Activated CD8-positive, alpha-beta memory T cell treated with anti-CD3 and anti-CD28 coated beads for 24 hours (primary cell): ENCODE data around the gene PCDHB14.
"Not testable (repeated sequence)": the region's sequence is repeated elsewhere in the genome, so short reads cannot be mapped to it uniquely, and the experiment has no call there.

ENCODE experiments used
- DNase-seq: peaks from one replicate; pipeline ENCODE4 v3.0.0-alpha.2; 2020

Gene PCDHB14

DNA sequence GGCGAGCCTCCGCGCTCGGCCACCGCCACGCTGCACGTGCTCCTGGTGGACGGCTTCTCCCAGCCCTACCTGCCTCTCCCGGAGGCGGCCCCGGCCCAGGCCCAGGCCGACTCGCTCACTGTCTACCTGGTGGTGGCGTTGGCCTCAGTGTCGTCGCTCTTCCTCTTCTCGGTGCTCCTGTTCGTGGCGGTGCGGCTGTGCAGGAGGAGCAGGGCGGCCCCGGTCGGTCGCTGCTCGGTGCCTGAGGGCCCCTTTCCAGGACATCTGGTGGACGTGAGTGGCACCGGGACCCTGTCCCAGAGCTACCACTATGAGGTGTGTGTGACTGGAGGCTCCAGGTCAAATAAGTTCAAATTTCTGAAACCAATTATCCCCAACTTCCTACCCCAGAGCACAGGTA is 12.3 kb upstream of the PCDHB14 start:
- DNase-seq: not testable (repeated sequence)

DNA sequence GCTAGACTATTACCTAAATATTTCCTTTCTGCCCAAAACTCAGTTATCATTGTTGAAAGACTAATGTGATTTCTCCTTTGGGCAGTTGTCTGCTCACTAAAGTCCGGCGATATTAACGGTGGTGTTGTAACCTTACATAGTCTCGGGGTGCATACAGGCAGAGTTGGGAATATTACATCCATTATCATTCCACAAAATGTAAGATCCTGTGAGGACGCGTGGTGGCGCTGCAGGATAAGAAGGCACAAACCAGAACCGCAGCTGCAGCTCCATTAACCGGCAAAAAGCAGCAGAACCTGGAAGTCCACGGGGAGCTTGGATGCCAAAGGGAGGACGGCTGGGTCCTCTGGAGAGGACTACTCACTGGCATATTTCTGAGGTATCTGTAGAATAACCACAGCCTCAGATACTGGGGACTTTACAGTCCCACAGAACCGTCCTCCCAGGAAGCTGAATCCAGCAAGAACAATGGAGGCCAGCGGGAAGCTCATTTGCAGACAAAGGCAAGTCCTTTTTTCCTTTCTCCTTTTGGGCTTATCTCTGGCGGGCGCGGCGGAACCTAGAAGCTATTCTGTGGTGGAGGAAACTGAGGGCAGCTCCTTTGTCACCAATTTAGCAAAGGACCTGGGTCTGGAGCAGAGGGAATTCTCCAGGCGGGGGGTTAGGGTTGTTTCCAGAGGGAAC is 9.3 kb upstream of the PCDHB14 start, which contains the start of gene PCDHB13:
Gene PCDHB13, plus strand, starts transcription at position 264 of the 684 bp plus-strand sequence. Its CDS starts 205 bp downstream, at position 469.
- not testable (repeated sequence) for DNase-seq

DNA sequence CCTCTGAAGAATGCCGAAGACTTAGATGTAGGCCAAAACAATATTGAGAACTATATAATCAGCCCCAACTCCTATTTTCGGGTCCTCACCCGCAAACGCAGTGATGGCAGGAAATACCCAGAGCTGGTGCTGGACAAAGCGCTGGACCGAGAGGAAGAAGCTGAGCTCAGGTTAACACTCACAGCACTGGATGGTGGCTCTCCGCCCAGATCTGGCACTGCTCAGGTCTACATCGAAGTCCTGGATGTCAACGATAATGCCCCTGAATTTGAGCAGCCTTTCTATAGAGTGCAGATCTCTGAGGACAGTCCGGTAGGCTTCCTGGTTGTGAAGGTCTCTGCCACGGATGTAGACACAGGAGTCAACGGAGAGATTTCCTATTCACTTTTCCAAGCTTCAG is 8.6 kb upstream of the PCDHB14 start:
- DNase-seq: not testable (repeated sequence)

DNA sequence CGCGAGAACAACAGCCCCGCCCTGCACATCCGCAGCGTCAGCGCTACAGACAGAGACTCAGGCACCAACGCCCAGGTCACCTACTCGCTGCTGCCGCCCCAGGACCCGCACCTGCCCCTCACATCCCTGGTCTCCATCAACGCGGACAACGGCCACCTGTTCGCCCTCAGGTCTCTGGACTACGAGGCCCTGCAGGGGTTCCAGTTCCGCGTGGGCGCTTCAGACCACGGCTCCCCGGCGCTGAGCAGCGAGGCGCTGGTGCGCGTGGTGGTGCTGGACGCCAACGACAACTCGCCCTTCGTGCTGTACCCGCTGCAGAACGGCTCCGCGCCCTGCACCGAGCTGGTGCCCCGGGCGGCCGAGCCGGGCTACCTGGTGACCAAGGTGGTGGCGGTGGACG is 7.6 kb upstream of the PCDHB14 start:
- DNase-seq: not testable (repeated sequence)

DNA sequence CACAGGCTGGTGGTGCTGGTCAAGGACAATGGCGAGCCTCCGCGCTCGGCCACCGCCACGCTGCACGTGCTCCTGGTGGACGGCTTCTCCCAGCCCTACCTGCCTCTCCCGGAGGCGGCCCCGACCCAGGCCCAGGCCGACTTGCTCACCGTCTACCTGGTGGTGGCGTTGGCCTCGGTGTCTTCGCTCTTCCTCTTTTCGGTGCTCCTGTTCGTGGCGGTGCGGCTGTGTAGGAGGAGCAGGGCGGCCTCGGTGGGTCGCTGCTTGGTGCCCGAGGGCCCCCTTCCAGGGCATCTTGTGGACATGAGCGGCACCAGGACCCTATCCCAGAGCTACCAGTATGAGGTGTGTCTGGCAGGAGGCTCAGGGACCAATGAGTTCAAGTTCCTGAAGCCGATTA is 7.1 kb upstream of the PCDHB14 start:
- DNase-seq: not testable (repeated sequence)

DNA sequence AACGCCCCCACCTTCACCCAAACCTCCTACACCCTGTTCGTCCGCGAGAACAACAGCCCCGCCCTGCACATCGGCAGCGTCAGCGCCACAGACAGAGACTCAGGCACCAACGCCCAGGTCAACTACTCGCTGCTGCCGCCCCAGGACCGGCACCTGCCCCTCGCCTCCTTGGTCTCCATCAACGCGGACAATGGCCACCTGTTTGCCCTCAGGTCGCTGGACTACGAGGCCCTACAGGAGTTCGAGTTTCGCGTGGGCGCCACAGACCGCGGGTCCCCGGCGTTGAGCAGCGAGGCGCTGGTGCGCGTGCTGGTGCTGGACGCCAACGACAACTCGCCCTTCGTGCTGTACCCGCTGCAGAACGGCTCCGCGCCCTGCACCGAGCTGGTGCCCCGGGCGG is 1.7 kb downstream of the PCDHB14 start:
- DNase-seq: not testable (repeated sequence)

DNA sequence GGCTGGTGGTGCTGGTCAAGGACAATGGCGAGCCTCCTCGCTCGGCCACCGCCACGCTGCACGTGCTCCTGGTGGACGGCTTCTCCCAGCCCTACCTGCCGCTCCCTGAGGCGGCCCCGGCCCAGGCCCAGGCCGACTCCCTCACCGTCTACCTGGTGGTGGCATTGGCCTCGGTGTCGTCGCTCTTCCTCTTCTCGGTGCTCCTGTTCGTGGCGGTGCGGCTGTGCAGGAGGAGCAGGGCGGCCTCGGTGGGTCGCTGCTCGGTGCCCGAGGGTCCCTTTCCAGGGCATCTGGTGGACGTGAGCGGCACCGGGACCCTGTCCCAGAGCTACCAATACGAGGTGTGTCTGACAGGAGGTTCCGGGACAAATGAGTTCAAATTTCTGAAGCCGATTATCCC is 2.3 kb downstream of the PCDHB14 start:
- DNase-seq: not testable (repeated sequence)

DNA sequence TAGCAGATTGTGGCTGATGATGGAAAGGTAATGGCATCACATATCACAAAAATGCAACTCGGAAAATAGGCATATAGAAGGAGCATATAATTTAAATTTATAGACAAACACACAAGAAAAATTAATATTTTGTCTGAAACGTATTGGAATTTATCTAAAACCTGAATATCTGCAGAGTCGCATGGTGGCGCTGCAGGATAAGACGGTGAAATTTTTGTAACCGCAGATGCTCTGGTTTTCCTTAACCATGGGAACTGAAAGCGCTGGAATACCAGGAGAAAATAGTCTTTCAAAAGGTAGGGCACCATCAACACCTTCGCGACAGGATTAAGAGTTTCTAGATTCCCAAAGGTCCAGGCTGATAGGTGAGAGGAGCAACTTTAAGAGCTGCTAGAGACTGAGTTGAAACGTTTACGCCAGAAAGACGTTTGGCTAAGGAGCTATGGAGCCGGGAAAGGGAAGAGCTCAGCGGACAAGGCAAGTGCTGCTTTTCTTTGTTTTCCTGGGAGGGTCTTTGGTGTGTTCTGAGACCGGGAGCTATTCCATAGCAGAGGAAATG is 11.0 kb downstream of the PCDHB14 start:
- no peak for DNase-seq

DNA sequence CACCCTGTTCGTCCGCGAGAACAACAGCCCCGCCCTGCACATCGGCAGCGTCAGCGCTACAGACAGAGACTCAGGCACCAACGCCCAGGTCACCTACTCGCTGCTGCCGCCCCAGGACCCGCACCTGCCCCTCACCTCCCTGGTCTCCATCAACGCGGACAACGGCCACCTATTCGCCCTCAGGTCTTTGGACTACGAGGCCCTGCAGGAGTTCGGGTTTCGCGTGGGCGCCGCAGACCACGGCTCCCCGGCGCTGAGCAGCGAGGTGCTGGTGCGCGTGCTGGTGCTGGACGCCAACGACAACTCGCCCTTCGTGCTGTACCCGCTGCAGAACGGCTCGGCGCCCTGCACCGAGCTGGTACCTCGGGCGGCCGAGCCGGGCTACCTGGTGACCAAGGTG is 12.8 kb downstream of the PCDHB14 start:
- DNase-seq: not testable (repeated sequence)

DNA sequence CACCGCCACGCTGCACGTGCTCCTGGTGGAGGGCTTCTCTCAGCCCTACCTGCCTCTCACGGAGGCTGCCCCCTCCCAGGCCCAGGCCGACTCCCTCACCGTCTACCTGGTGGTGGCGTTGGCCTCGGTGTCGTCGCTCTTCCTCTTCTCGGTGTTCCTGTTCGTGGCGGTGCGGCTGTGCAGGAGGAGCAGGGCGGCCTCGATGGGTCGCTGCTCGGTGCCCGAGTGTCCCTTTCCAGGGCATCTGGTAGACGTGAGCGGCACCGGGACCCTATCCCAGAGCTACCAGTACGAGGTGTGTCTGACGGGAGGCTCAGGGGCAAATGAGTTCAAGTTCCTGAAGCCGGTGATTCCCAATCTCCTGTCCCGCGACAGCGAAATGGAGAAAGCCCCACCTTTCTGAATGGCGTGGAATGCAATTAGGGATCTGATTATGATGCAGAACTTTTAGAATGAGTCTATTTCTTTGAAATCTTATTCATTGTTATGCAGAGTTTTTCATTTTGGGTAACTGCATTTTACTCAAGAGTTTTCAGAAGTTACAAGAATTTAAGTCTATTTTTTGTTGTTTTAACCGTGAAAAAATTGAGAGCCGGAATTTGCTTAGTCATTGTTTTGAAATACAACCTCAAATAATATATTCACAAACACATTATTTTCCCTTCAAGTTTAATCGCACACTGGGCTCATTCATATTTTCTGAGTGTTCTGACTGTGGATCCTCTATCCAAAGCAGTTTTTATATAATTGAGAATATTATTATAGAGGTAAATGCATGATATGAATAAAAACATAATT is 13.6 kb downstream of the PCDHB14 start:
- DNase-seq: no peak

DNA sequence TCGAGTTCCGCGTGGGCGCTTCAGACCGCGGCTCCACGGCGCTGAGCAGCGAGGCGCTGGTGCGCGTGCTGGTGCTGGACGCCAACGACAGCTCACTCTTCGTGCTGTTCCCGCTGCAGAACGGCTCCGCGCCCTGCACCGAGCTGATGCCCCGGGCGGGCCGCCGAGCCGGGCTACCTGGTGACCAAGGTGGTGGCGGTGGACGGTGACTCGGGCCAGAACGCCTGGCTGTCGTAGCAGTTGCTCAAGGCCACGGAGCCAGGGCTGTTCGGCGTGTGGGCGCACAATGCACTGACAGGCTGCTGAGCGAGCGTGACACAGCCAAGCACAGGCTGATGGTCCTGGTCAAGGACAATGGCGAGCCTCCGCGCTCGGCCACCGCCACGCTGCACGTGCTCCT is 18.4 kb downstream of the PCDHB14 start:
- DNase-seq: no peak

DNA sequence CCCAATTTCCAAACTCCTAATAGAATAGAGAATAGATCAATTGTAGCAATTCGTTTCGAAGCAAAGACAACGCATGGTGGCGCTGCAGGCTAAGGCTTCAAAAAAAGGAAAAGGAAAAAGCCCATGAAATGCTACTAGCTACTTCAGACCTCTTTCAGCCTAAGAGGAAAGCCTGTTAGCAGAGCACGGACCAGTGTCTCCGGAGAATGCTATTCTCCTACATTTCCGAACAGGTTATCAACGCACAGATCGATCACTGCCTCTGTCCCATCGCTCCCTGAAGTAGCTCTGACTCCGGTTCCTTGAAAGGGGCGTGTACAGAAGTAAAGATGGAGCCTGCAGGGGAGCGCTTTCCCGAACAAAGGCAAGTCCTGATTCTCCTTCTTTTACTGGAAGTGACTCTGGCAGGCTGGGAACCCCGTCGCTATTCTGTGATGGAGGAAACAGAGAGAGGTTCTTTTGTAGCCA is 22.1 kb downstream of the PCDHB14 start, which contains the start of gene PCDHB15:
Gene PCDHB15, plus strand, starts transcription at position 146 of the 468 bp plus-strand sequence. Its CDS starts 184 bp downstream, at position 330.
- no peak for DNase-seq

DNA sequence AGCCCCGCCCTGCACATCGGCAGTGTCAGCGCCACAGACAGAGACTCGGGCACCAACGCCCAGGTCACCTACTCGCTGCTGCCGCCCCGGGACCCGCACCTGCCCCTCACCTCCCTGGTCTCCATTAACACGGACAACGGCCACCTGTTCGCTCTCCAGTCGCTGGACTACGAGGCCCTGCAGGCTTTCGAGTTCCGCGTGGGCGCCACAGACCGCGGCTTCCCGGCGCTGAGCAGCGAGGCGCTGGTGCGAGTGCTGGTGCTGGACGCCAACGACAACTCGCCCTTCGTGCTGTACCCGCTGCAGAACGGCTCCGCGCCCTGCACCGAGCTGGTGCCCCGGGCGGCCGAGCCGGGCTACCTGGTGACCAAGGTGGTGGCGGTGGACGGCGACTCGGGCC is 23.8 kb downstream of the PCDHB14 start:
- not testable (repeated sequence) for DNase-seq

DNA sequence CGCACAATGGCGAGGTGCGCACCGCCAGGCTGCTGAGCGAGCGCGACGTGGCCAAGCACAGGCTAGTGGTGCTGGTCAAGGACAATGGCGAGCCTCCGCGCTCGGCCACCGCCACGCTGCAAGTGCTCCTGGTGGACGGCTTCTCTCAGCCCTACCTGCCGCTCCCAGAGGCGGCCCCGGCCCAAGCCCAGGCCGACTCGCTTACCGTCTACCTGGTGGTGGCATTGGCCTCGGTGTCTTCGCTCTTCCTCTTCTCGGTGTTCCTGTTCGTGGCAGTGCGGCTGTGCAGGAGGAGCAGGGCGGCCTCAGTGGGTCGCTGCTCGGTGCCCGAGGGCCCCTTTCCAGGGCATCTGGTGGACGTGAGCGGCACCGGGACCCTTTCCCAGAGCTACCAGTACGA is 24.3 kb downstream of the PCDHB14 start:
- DNase-seq: not testable (repeated sequence)

DNA sequence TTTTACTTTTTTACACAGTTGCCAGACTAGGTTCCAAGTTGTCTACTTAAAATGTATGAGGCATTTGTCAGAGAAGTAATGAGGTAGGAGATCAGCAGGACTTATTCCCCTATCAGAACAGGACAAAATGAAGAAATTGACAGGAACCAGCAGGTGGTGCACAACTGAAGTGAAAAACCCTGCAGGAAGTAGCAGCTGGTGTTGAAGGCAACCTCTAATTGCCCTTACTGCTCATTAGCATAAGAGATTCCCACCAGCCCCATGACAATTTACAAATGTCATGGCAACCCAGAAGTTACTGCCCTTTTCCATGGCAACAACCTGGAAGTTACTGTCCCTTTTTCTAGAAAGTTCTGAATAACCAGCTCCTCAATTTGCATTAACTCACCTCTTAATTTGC is 27.4 kb downstream of the PCDHB14 start:
- no peak for DNase-seq

DNA sequence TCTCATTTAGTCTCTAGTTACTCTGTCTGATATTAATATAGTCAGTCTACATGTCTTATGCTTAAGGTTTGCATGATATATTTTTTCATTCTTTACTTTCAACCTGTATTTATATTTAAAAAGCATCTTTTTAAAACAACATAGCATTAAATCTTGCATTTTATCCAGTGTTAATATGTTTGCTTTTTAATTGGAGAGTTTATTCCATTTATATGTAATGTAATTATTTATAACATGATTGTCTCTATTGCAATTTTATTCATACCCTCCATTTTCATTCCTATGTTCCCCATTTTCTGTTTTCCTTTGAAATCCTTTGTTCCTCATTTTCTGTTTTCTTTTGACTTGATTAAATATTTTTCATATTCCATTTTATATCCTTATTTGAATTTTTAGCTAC is 35.3 kb downstream of the PCDHB14 start:
- DNase-seq: no peak

DNA sequence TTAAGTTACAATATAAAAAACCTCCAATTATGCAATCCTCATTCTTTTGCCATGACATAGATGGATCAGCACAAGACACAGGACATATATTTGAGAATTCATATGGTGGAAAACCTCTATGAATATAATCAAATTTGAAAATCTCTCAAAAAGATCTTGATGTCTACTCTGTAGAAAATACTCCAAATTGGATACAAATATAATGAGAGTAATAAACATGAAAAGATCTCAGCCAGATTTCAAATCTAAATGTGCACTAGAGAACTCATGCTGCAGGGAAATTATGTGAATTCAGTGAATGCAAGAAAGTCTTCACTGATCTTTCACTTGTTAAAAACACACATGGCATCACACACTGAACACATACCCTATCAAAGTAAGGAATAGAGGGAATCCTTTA is 35.8 kb downstream of the PCDHB14 start:
- no peak for DNase-seq

DNA sequence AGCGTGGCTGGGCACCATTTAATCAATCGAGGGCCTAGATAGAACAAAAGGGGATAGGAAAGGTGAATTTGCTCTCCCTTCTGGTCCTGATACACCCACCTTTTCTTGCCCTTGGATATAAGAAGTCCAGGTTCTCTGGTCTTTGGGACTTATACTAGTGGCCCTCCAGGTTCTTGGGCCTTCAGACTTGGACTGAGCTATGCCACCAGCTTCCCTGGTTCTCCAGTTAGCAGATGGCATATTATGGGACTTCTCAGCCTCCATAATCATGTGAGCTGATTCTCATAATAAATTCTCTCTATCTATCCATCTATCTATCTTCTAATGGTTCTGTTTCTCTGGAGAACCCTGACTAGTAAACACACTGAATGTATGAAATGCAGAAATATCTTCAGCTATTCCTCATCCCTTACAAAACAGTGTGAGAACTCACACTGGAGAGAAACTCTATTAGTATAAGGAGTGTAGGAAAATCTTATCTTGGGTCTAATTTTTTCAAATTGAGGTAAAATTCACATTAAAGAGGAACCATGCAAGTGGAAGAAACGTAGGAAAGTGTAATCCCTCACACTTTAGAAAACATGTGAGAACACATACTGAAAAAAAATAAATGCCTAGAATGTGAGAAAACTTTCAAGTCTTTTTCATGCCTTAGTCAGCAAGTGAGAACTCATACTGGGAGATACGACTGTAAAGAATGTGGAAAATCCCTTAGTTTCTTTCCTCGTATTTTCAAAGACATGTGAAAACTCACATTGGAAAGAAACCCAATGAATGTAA is 37.5 kb downstream of the PCDHB14 start:
- no peak for DNase-seq

DNA sequence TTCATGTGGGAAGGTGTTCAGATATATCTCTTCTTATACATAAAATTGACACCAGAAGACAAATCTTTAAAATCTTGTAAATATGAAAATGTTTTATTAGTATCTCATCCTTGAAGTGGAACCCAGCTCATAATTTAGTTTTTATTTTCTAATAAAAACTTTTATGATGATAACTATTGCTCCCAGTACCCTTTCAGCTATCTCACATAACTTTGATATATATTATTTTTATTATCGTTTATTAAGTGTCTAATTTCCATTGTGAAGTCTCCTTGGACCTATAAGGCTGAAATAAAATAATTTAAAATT is 38.0 kb downstream of the PCDHB14 start:
- DNase-seq: no peak

DNA sequence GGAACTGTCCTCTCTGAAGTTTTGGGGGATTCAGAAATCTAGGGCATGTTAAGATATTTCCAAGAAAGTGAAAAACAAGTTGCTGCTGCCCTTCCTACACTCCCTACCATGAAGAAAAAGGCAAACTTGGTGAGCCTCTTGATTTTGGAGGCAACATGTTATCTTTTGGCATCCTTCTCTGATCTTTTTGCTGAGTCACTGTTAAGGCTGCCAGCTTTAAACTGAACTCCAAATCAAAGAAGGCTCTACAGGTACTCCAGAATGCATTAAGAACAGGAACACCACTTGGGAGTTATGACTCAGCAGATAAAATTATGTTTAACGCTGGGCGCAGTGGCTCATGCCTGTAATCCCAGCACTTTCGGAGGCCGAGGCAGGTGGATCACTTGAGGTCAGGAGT is 46.1 kb downstream of the PCDHB14 start:
- no peak for DNase-seq

DNA sequence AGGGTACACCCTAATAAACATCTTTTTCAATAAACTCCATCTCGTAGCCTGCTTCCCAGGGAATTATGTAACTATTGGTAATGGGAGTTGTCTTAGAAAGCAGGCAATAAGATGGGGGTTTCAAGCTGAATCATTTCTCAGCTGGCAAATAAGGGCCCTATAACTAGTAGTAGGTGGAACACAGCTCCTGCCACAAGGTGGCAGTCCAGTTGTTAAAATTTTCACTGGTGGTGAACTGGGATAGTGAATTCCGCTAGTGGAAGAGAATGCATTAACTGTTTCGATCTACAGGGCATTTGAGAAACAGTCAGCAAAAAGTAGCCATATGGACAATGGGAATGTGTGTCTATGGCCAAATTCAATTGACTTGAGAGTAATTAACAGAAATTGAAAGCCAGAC is 49.8 kb downstream of the PCDHB14 start:
- DNase-seq: no peak
